Endothelial cell of umbilical vein (primary cell): Measurements from ENCODE around the gene BPI. TPM values are rescaled to one million over a fixed set of nuclear protein-coding genes. Genes with fewer than 3 reads are reported as not detected.

Experiments
- BruUV-seq: library from RNA; stranded (reverse); fragments of 400-500 nt; replicated peaks from 2 replicates; lab custom pipeline; 2021; lab: Mats Ljungman, UMichigan
- CTCF ChIA-PET: fragments of 300-600, 350-600 bp; sonication (Branson Sonifier 250); formaldehyde crosslinking; loops from one replicate; lab custom pipeline; 2021; ENCODE audit warnings: antibody characterized with exemption, inconsistent platforms; lab: Charles Lee
- POLR2A ChIA-PET: fragments of 300-600, 350-600 bp; sonication (Branson Sonifier 250); formaldehyde crosslinking; loops from one replicate; lab custom pipeline; 2021; ENCODE audit warnings: antibody characterized with exemption, inconsistent platforms; lab: Charles Lee
- DNase-seq: peaks from one replicate; pipeline ENCODE4 v3.0.0-alpha.2; 2011; ENCODE audit warnings: low read depth, low spot score
- FAIRE-seq: peaks from 2 replicates; lab custom pipeline; 2011; peaks lifted over from hg19 to GRCh38; lab: Jason Lieb, UNC
- H2AFZ ChIP-seq: 2 replicates; pipeline ENCODE4 v1.6.0; 2012; ENCODE audit warnings: low read depth, low read length, control low read depth, inconsistent platforms
- H3K27ac ChIP-seq: 2 replicates; pipeline ENCODE4 v1.5.1; 2011; ENCODE audit warnings: low read depth, mild to moderate bottlenecking, control low read depth, low read length, moderate library complexity; ENCODE audit not compliant: insufficient read depth
- H3K27me3 ChIP-seq, 2 experiments: 2 replicates each; pipeline versions ENCODE4 v1.6.0 to v1.6.1; 2011; ENCODE audit warnings: low read length in 2 of 2, mixed read lengths in 1 of 2; ENCODE audit not compliant: control insufficient read depth in 2 of 2, insufficient read depth in 2 of 2
- H3K36me3 ChIP-seq, 2 experiments: 2 replicates in 1 of 2; 3 replicates in 1 of 2; pipeline ENCODE4 v1.5.1; 2011; ENCODE audit warnings: low read length in 2 of 2, mild to moderate bottlenecking in 1 of 2, moderate library complexity in 1 of 2; ENCODE audit not compliant: control insufficient read depth in 2 of 2, insufficient read depth in 2 of 2; ENCODE audit errors: extremely low read depth in 1 of 2
- H3K4me1 ChIP-seq: 3 replicates; pipeline ENCODE4 v1.5.1; 2011; ENCODE audit warnings: mild to moderate bottlenecking, low read length; ENCODE audit not compliant: control insufficient read depth, insufficient read depth; ENCODE audit errors: extremely low read depth
- H3K4me2 ChIP-seq: 2 replicates; pipeline ENCODE4 v1.6.1; 2011; ENCODE audit warnings: low read length, control low read depth, mixed read lengths; ENCODE audit not compliant: insufficient read depth
- H3K4me3 ChIP-seq, 3 experiments: fragments of 200-600 bp in 1 of 3; sonication (generic), shearing (Covaris generic) in 1 of 3; replicated peaks in 1 of 3; 2 replicates each; pipeline ENCODE4 v1.5.1; 2011 to 2016; ENCODE audit warnings: control low read depth in 3 of 3, low read length in 3 of 3, mild to moderate bottlenecking in 2 of 3, inconsistent platforms in 1 of 3, low read depth in 1 of 3, moderate library complexity in 1 of 3; ENCODE audit not compliant: insufficient read depth in 1 of 3
- H3K79me2 ChIP-seq: 2 replicates; pipeline ENCODE4 v1.6.0; 2012; ENCODE audit warnings: low read length, inconsistent platforms; ENCODE audit not compliant: control insufficient read depth, insufficient read depth
- H3K9ac ChIP-seq: replicated peaks from 2 replicates; pipeline ENCODE3; 2011; ENCODE audit warnings: low read length, control low read depth; ENCODE audit not compliant: insufficient read depth; ENCODE audit errors: extremely low read depth
- H3K9me1 ChIP-seq: replicated peaks from 3 replicates; pipeline ENCODE4 v1.6.0; 2011; ENCODE audit warnings: mild to moderate bottlenecking, low read length; ENCODE audit not compliant: control insufficient read depth, insufficient read depth; ENCODE audit errors: extremely low read depth
- H3K9me3 ChIP-seq: replicated peaks from 2 replicates; pipeline ENCODE4 v1.5.1; 2012; ENCODE audit warnings: low read length, inconsistent platforms; ENCODE audit not compliant: control insufficient read depth, insufficient read depth
- H4K20me1 ChIP-seq: replicated peaks from 2 replicates; pipeline ENCODE3; 2011; ENCODE audit warnings: mild to moderate bottlenecking, low read length; ENCODE audit not compliant: control insufficient read depth, insufficient read depth; ENCODE audit errors: extremely low read depth
- EZH2 ChIP-seq: IDR thresholded peaks from 2 replicates; pipeline ENCODE4 v1.6.1; 2012; ENCODE audit warnings: borderline replicate concordance, low read depth, mild to moderate bottlenecking, moderate library complexity, low read length, inconsistent platforms; ENCODE audit not compliant: severe bottlenecking
- JUN ChIP-seq: IDR thresholded peaks from 2 replicates; pipeline ENCODE4 v1.6.1; 2011; ENCODE audit warnings: borderline replicate concordance, low read depth; ENCODE audit not compliant: insufficient read length, insufficient read depth
- POLR2A ChIP-seq: IDR thresholded peaks from 2 replicates; pipeline ENCODE4 v1.6.1; 2012; ENCODE audit warnings: low read depth, mild to moderate bottlenecking, control low read depth, low read length
- POLR2AphosphoS5 ChIP-seq: IDR thresholded peaks from 2 replicates; pipeline ENCODE4 v1.6.1; 2012; ENCODE audit warnings: low read depth, mild to moderate bottlenecking, control low read depth, low read length, moderate library complexity; ENCODE audit not compliant: insufficient read depth
- dilution Hi-C: fragments of 300-500 bp; cut with MboI; formaldehyde crosslinking; loops from one replicate; pipeline ENCODE4 v1.15.0; 2019; ENCODE audit warnings: low sequenced_read_pairs; ENCODE audit not compliant: extremely low pct_ligation_motif_present
- intact Hi-C: fragments of 100-400 bp; cut with micrococcal nuclease; formaldehyde crosslinking; loops from one replicate; pipeline ENCODE4 v1.10.0; 2022
- polyA plus RNA-seq, 4 experiments: library from polyadenylated mRNA; depleted of rRNA in 3 of 4; stranded (reverse) in 3 of 4; unstranded in 1 of 4; fragments of >200 nt; gene quantifications; 2 replicates each; pipeline versions ENCODE4 v1.2.1 to v1.2.3, GENCODE V29; 2011 to 2012; ENCODE audit warnings: missing spikeins in 1 of 4
- total RNA-seq: library from RNA; stranded (reverse); gene quantifications from 2 replicates; pipeline ENCODE4 v1.2.3, GENCODE V29; 2021
- TF ChIP-seq, protein P1 (sequence below), 2 donors: IDR thresholded peaks; 1 replicate in 1 of 2; 2 replicates in 1 of 2; pipeline ENCODE4 v1.5.1; 2011; ENCODE audit warnings: low read length in 2 of 2, mild to moderate bottlenecking in 2 of 2, moderate library complexity in 2 of 2, control low read depth in 1 of 2, inconsistent platforms in 1 of 2, low read depth in 1 of 2; ENCODE audit not compliant: insufficient read depth in 1 of 2; ENCODE audit errors: extremely low read depth in 1 of 2
- TF ChIP-seq, protein P2 (sequence below): IDR thresholded peaks from 2 replicates; pipeline ENCODE4 v1.6.1; 2011; ENCODE audit not compliant: insufficient read depth, insufficient read length

The BPI gene
- total and polyA plus RNA-seq, 2 donors (not counting 3 experiments of a cell fraction or from before 2014, with no cell fraction given) = not detected

DNA sequence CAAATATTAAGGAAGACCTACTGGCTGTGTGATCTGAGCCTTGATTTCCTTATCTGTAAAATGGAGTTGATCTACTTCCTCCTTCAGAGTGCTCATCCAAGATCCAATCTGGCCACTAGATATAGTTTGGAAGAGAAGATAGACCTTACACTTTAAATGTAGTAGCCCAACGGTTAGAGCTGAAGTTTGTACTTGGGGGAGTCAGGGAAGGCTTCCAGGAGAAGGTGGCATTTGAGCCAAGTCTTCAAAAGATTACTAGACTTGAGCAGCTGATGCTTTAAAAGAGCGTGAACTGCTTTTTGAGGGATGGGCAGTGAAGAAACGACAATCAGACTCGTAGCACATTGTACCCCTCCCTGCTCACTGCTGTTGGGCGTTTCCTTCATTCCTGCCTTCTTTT is 45.9 kb downstream of the BPI start:
- POLR2A ChIA-PET = no interaction called here
- Histone ChIP-seq H3K9ac (no peak overlapping the region), H3K36me3 (no peaks in the 10 kb centered on the region), H3K27ac (no peak overlapping the region), H3K27me3 (peaks cover 0 to 3% of the 10 kb centered on the region in 2 experiments), H3K4me3 (no peak overlapping the region), H3K9me1 (no peaks in the 10 kb centered on the region), H3K79me2 (no peaks in the 10 kb centered on the region), H3K4me1 (no peaks in the 10 kb centered on the region), H4K20me1 (no peaks in the 10 kb centered on the region), H3K9me3 (no peaks in the 10 kb centered on the region), H3K4me2 (no peak overlapping the region), H2AFZ (no peak overlapping the region)
- CTCF ChIA-PET = interaction anchor here (1.1 to 1.2 kb wide), 2 partner anchors 9 to 11 kb away, joined by 3 to 5 read pairs; no protein-coding TSS in a partner anchor
- intact Hi-C loops (no loop called here), dilution Hi-C loops (no loop called here)
- DNase-seq (no peak), FAIRE-seq (no peak)
- no TSS peak for BruUV-seq
- TF ChIP-seq POLR2A (no peak), EZH2 (no peak), POLR2AphosphoS5 (no peak), JUN (no peak)
- TF ChIP-seq, protein P1, sequence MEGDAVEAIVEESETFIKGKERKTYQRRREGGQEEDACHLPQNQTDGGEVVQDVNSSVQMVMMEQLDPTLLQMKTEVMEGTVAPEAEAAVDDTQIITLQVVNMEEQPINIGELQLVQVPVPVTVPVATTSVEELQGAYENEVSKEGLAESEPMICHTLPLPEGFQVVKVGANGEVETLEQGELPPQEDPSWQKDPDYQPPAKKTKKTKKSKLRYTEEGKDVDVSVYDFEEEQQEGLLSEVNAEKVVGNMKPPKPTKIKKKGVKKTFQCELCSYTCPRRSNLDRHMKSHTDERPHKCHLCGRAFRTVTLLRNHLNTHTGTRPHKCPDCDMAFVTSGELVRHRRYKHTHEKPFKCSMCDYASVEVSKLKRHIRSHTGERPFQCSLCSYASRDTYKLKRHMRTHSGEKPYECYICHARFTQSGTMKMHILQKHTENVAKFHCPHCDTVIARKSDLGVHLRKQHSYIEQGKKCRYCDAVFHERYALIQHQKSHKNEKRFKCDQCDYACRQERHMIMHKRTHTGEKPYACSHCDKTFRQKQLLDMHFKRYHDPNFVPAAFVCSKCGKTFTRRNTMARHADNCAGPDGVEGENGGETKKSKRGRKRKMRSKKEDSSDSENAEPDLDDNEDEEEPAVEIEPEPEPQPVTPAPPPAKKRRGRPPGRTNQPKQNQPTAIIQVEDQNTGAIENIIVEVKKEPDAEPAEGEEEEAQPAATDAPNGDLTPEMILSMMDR (IDR thresholded peaks at IDR 0.05; ENCODE audit: extremely low read depth in 1 of 2, insufficient read depth in 1 of 2, low read depth in 1 of 2, low read length in 2 of 2) = no peak
- TF ChIP-seq, protein P2, sequence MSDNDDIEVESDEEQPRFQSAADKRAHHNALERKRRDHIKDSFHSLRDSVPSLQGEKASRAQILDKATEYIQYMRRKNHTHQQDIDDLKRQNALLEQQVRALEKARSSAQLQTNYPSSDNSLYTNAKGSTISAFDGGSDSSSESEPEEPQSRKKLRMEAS = no peak
